HepG2 (cell line): ENCODE results near the gene CPLX1. TPM values are rescaled to one million over a fixed set of nuclear protein-coding genes. Genes with fewer than 3 reads are reported as not detected.

Experiments used
- ARID5B ChIP-seq: IDR thresholded peaks from 2 replicates; pipeline ENCODE4 v1.4.0; 2020; ENCODE audit warnings: mild to moderate bottlenecking, missing genetic modification reagents
- CTCF ChIP-seq: sonication (generic); formaldehyde crosslinking; IDR thresholded peaks from 2 replicates; pipeline ENCODE4 v1.5.0; 2020; ENCODE audit warnings: mild to moderate bottlenecking, missing genetic modification reagents, moderate library complexity
- DMTF1 ChIP-seq: sonication (generic); formaldehyde crosslinking; IDR thresholded peaks from 2 replicates; pipeline ENCODE4 v1.4.0; 2020; ENCODE audit warnings: mild to moderate bottlenecking, missing genetic modification reagents
- FOXK2 ChIP-seq: fragments of 450-650 bp; IDR thresholded peaks from 2 replicates; pipeline ENCODE4 v1.6.1; 2016
- GLMP ChIP-seq: sonication (generic); formaldehyde crosslinking; IDR thresholded peaks from 2 replicates; pipeline ENCODE4 v1.9.0; 2021; ENCODE audit warnings: missing genetic modification reagents, mild to moderate bottlenecking, borderline replicate concordance
- HOXA3 ChIP-seq: sonication (generic); formaldehyde crosslinking; IDR thresholded peaks from 2 replicates; pipeline ENCODE4 v1.5.0; 2020; ENCODE audit warnings: missing genetic modification reagents
- KAT8 ChIP-seq: IDR thresholded peaks from 2 replicates; pipeline ENCODE4 v1.6.1; 2016; ENCODE audit warnings: missing genetic modification reagents, missing compliant biosample characterization
- REPIN1 ChIP-seq: sonication (generic); formaldehyde crosslinking; IDR thresholded peaks from 2 replicates; pipeline ENCODE4 v1.8.0; 2022; ENCODE audit warnings: missing genetic modification reagents, low read depth, mild to moderate bottlenecking, borderline replicate concordance
- SOX5 ChIP-seq: IDR thresholded peaks from 2 replicates; pipeline ENCODE4 v1.6.1; 2016; ENCODE audit warnings: borderline replicate concordance
- TIGD3 ChIP-seq: sonication (generic); formaldehyde crosslinking; IDR thresholded peaks from 2 replicates; pipeline ENCODE4 v1.5.1; 2020; ENCODE audit warnings: mild to moderate bottlenecking, missing genetic modification reagents, borderline replicate concordance
- TP53 ChIP-seq: sonication (generic); formaldehyde crosslinking; conservative IDR thresholded peaks from 2 replicates; pipeline ENCODE4 v1.4.0; 2020; ENCODE audit warnings: missing genetic modification reagents
- ZGPAT ChIP-seq: IDR thresholded peaks from 2 replicates; pipeline ENCODE4 v1.6.1; 2016; ENCODE audit warnings: mild to moderate bottlenecking
- ZNF232 ChIP-seq: sonication (generic); formaldehyde crosslinking; IDR thresholded peaks from 2 replicates; pipeline ENCODE4 v1.4.0; 2020; ENCODE audit warnings: missing genetic modification reagents, borderline replicate concordance
- ZNF264 ChIP-seq: sonication (generic); formaldehyde crosslinking; IDR thresholded peaks from 2 replicates; pipeline ENCODE4 v1.4.0; 2020; ENCODE audit warnings: missing genetic modification reagents
- ZNF567 ChIP-seq: sonication (generic); formaldehyde crosslinking; IDR thresholded peaks from 2 replicates; pipeline ENCODE4 v1.8.1; 2023; ENCODE audit warnings: mild to moderate bottlenecking, missing genetic modification reagents, borderline replicate concordance
- polyA plus RNA-seq, 8 experiments: library from polyadenylated mRNA; depleted of rRNA in 3 of 8; stranded (reverse) in 7 of 8; unstranded in 1 of 8; fragments of >200 nt; fragmentation: Illumina TruSeq in 4 of 8; extraction: Trizol in 4 of 8; gene quantifications; 2 replicates each; pipeline versions ENCODE4 v1.2.1 to v1.2.3, GENCODE V29; 2011 to 2016; ENCODE audit warnings: low read depth in 4 of 8, missing spikeins in 1 of 8, mixed read lengths in 1 of 8; ENCODE audit not compliant: insufficient read depth in 1 of 8
- total RNA-seq, 5 experiments: library from RNA; depleted of rRNA; stranded (reverse); fragments of >200 nt; fragmentation: Illumina TruSeq; extraction: Trizol; gene quantifications; 2 replicates each; pipeline ENCODE4 v1.2.3, GENCODE V29; 2016; ENCODE audit warnings: low read depth in 1 of 5

Gene CPLX1
- total and polyA plus RNA-seq, 2 of the 13 experiments (the other 11 are each of a cell fraction or from before 2014, with no cell fraction given), result 0.18 TPM

GRCh38 chr4:874971-875817, 49.3 kb upstream of the CPLX1 start (continued):
- TF ChIP-seq TIGD3 (CRISPR knock-in tag), result no peak
- TF ChIP-seq ARID5B (CRISPR knock-in tag), result peak; percentile 61
- 0 out of 2 replicates have a peak, but pooled peaks have one; percentile 57 for TF ChIP-seq ZNF567 (CRISPR knock-in tag)
- TF ChIP-seq GLMP (CRISPR knock-in tag), result no peak
- no peak for TF ChIP-seq DMTF1 (CRISPR knock-in tag)
- no peak for TF ChIP-seq ZNF232
- TF ChIP-seq FOXK2, result no peak
- TF ChIP-seq HOXA3 (CRISPR knock-in tag), result peak; percentile 36; the same call in 1 of the 2 replicates
- TF ChIP-seq TP53 (CRISPR knock-in tag), result 0 out of 2 replicates have a peak, but pooled peaks have one; percentile 45
- TF ChIP-seq ZNF264 (CRISPR knock-in tag), result peak; percentile 83
- TF ChIP-seq REPIN1 (CRISPR knock-in tag), result peak; percentile 25; the same call in 1 of the 2 replicates
- TF ChIP-seq KAT8, result no peak
- peak; percentile 64 for TF ChIP-seq ZGPAT (CRISPR knock-in tag)
- TF ChIP-seq SOX5 (CRISPR knock-in tag), result peak; percentile 51; the same call in 1 of the 2 replicates
- peak; percentile 36 for TF ChIP-seq CTCF
